Liver (tissue), 9 donors: ENCODE data around the gene DNAH6. TPM values are rescaled to one million over a fixed set of nuclear protein-coding genes. Genes with fewer than 3 reads are reported as not detected.
A peak's percentile ranks its signal among the peaks of the same experiment; 100 is the strongest.

Source experiments
- DNase-seq: peaks from one replicate; pipeline ENCODE4 v3.0.0-alpha.2; 2017; ENCODE audit warnings: low spot score
- H3K27ac ChIP-seq, 2 donors: one replicate each; pipeline ENCODE4 v1.7.0; 2013; ENCODE audit warnings: inconsistent platforms in 2 of 2, low read length in 2 of 2, control low read depth in 1 of 2, low read depth in 1 of 2, mild to moderate bottlenecking in 1 of 2
- H3K27me3 ChIP-seq, 4 donors: one replicate each; pipeline versions ENCODE4 v1.6.1 to v1.7.0; 2013; ENCODE audit warnings: low read length in 3 of 4, inconsistent platforms in 1 of 4, mild to moderate bottlenecking in 1 of 4, moderate library complexity in 1 of 4; ENCODE audit not compliant: control insufficient read depth in 4 of 4, insufficient read depth in 4 of 4
- H3K36me3 ChIP-seq, 4 donors: one replicate each; pipeline versions ENCODE4 v1.6.1 to v1.7.0; 2013; ENCODE audit warnings: low read length in 3 of 4, mild to moderate bottlenecking in 3 of 4, low read depth in 1 of 4, moderate library complexity in 1 of 4; ENCODE audit not compliant: control insufficient read depth in 4 of 4, insufficient read depth in 3 of 4
- H3K4me1 ChIP-seq, 4 donors: one replicate each; pipeline versions ENCODE4 v1.6.1 to v1.7.0; 2013; ENCODE audit warnings: low read length in 3 of 4, mild to moderate bottlenecking in 3 of 4, moderate library complexity in 1 of 4; ENCODE audit not compliant: control insufficient read depth in 4 of 4, insufficient read depth in 4 of 4
- H3K4me3 ChIP-seq, 3 donors: one replicate each; pipeline versions ENCODE4 v1.6.1 to v1.7.0; 2013; ENCODE audit warnings: low read length in 3 of 3, control low read depth in 1 of 3, low read depth in 1 of 3, mild to moderate bottlenecking in 1 of 3
- H3K9ac ChIP-seq, 2 donors: one replicate each; pipeline ENCODE4 v1.7.0; 2013; ENCODE audit warnings: low read length in 2 of 2, mild to moderate bottlenecking in 2 of 2, moderate library complexity in 2 of 2, control low read depth in 1 of 2, low read depth in 1 of 2
- H3K9me3 ChIP-seq, 4 donors: one replicate each; pipeline versions ENCODE4 v1.6.1 to v1.7.0; 2013; ENCODE audit warnings: low read length in 3 of 4; ENCODE audit not compliant: control insufficient read depth in 4 of 4
- EGR1 ChIP-seq, 2 donors: IDR thresholded peaks; 2 replicates each; pipeline ENCODE4 v1.6.1; 2016 to 2018; ENCODE audit warnings: antibody characterized with exemption in 2 of 2, low read depth in 2 of 2
- FOXA1 ChIP-seq: IDR thresholded peaks from 2 replicates; pipeline ENCODE4 v1.6.1; 2016; ENCODE audit warnings: antibody characterized with exemption
- FOXA2 ChIP-seq: IDR thresholded peaks from 2 replicates; pipeline ENCODE4 v1.6.1; 2016; ENCODE audit warnings: antibody characterized with exemption
- GABPA ChIP-seq, 2 donors: IDR thresholded peaks in 1 of 2; conservative IDR thresholded peaks in 1 of 2; 2 replicates each; pipeline ENCODE4 v1.6.1; 2016; ENCODE audit warnings: antibody characterized with exemption in 2 of 2, mild to moderate bottlenecking in 1 of 2, moderate library complexity in 1 of 2
- HNF4A ChIP-seq, 2 donors: conservative IDR thresholded peaks; 2 replicates each; pipeline ENCODE4 v1.6.1; 2016; ENCODE audit warnings: antibody characterized with exemption in 2 of 2, mild to moderate bottlenecking in 2 of 2
- HNF4G ChIP-seq: IDR thresholded peaks from 2 replicates; pipeline ENCODE4 v1.6.1; 2016; ENCODE audit warnings: antibody characterized with exemption
- JUND ChIP-seq, 2 donors: IDR thresholded peaks; 2 replicates each; pipeline ENCODE4 v1.6.1; 2016; ENCODE audit warnings: antibody characterized with exemption in 2 of 2
- NR2F2 ChIP-seq: IDR thresholded peaks from 2 replicates; pipeline ENCODE4 v1.6.1; 2016; ENCODE audit warnings: antibody characterized with exemption
- RAD21 ChIP-seq, 2 donors: IDR thresholded peaks; 2 replicates each; pipeline ENCODE4 v1.6.1; 2016; ENCODE audit warnings: antibody characterized with exemption in 2 of 2, mild to moderate bottlenecking in 2 of 2
- RXRA ChIP-seq, 2 donors: IDR thresholded peaks; 2 replicates each; pipeline ENCODE4 v1.6.1; 2017 to 2018; ENCODE audit warnings: antibody characterized with exemption in 2 of 2, mild to moderate bottlenecking in 1 of 2
- SP1 ChIP-seq: IDR thresholded peaks from 2 replicates; pipeline ENCODE4 v1.6.1; 2018; ENCODE audit warnings: antibody characterized with exemption, mild to moderate bottlenecking
- TAF1 ChIP-seq: conservative IDR thresholded peaks from 2 replicates; pipeline ENCODE4 v1.6.1; 2016; ENCODE audit warnings: antibody characterized with exemption, mild to moderate bottlenecking
- YY1 ChIP-seq: IDR thresholded peaks from 2 replicates; pipeline ENCODE4 v1.6.1; 2016; ENCODE audit warnings: antibody characterized with exemption, mild to moderate bottlenecking
- WGBS: extraction: QIAGEN DNeasy Blood & Tissue Kit; methylation state at CpG from one replicate; pipeline ENCODE4 v1.1.7; 2013; 5-methylcytosine and 5-hydroxymethylcytosine counted together
- polyA plus RNA-seq, 2 donors: library from polyadenylated mRNA; stranded (reverse) in 1 of 2; unstranded in 1 of 2; fragments of 200-250 nt in 1 of 2; fragments of >200 nt in 1 of 2; fragmentation: Nextera tagmentation in 1 of 2; extraction: Ambion mirVana in 1 of 2; gene quantifications; one replicate each; pipeline versions ENCODE4 v1.2.1 to v1.2.3, GENCODE V29; 2013 to 2015
- total RNA-seq, 2 donors: library from RNA; depleted of rRNA; stranded (reverse); fragments of >200 nt; gene quantifications; one replicate each; pipeline ENCODE4 v1.2.3, GENCODE V29; 2014
- TF ChIP-seq, protein P1 (sequence below): fragments of 150-350 bp; IDR thresholded peaks from 2 replicates; pipeline ENCODE4 v1.5.1; 2017; ENCODE audit warnings: improper control_type of control experiment, low read depth, low read length; ENCODE audit not compliant: missing input control
- TF ChIP-seq, protein P2 (sequence below): IDR thresholded peaks from 2 replicates; pipeline ENCODE4 v1.6.1; 2016; ENCODE audit warnings: antibody characterized with exemption
- TF ChIP-seq, protein P3 (sequence below): IDR thresholded peaks from 2 replicates; pipeline ENCODE4 v1.6.1; 2016; ENCODE audit warnings: antibody characterized with exemption, mild to moderate bottlenecking
- TF ChIP-seq, protein P4 (sequence below): IDR thresholded peaks from 2 replicates; pipeline ENCODE4 v1.6.1; 2016; ENCODE audit warnings: antibody characterized with exemption
- TF ChIP-seq, protein P5 (sequence below): IDR thresholded peaks from 2 replicates; pipeline ENCODE4 v1.6.1; 2016; ENCODE audit warnings: antibody characterized with exemption
- donor health status: healthy.
- donor health status: healthy.
- donor health status: healthy.
- donor health status: healthy.
- donor health status: healthy.

DNAH6 gene
- total and polyA plus RNA-seq, 4 donors, result 0.32 to 1.6 (median 0.59) TPM

DNA sequence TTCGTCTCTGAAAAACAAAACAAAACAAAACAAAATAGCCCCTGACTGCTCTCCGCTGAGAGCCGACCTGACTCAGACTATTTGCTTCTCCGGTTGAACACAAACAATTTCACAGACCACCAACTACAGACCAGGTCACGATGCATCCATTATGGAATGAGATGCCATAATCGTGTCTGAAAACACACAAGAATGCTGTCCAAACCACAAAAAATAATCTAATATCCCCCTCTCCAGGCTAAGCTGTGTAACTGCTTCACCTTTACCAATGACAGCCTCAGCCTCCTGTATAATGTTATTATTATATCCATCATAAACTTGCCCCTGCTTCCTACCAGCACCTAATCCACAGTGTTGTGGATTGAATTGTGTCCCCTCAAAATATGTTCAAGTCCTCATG, 114.7 kb downstream of the DNAH6 start:
- WGBS, result 68% methylated on average over 6 of the region's 6 CpGs
- DNase-seq, result no peak
- Histone ChIP-seq H3K27ac (no peak overlapping the region), H3K27me3 (no peaks in the 10 kb centered on the region), H3K36me3 (no peaks in the 10 kb centered on the region), H3K4me1 (peaks cover 2 to 12% (median 10%) of the 10 kb centered on the region in 4 donors), H3K4me3 (no peak overlapping the region), H3K9ac (no peak overlapping the region), H3K9me3 (no peaks in the 10 kb centered on the region)
- TF ChIP-seq, protein P1, sequence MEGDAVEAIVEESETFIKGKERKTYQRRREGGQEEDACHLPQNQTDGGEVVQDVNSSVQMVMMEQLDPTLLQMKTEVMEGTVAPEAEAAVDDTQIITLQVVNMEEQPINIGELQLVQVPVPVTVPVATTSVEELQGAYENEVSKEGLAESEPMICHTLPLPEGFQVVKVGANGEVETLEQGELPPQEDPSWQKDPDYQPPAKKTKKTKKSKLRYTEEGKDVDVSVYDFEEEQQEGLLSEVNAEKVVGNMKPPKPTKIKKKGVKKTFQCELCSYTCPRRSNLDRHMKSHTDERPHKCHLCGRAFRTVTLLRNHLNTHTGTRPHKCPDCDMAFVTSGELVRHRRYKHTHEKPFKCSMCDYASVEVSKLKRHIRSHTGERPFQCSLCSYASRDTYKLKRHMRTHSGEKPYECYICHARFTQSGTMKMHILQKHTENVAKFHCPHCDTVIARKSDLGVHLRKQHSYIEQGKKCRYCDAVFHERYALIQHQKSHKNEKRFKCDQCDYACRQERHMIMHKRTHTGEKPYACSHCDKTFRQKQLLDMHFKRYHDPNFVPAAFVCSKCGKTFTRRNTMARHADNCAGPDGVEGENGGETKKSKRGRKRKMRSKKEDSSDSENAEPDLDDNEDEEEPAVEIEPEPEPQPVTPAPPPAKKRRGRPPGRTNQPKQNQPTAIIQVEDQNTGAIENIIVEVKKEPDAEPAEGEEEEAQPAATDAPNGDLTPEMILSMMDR, result peak; percentile 53
- TF ChIP-seq RAD21 (IDR thresholded peaks at IDR 0.05), result peak; percentile 71 to 78
- no peak for TF ChIP-seq FOXA2

DNA sequence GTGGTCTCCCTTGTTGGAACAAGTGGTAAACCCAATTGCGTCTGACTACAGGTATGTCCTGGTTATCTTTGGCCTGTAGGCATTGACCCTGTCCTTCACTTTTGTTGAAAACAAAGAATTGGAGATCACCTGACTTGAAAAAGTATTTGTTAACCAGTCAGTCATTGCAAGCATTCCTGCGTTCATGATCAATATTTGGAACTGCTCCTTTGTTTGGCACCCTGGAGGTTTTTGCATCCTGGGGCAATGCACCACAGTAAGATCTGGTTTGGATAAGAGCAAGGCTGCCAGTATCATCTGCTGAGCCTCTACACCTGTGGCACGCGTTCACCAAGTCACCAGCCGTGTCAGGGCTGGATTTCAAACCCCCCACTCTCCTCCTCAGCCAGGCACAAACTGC, 115.7 kb downstream of the DNAH6 start:
- Histone ChIP-seq H3K27ac (no peak overlapping the region), H3K4me3 (no peak overlapping the region), H3K27me3 (no peaks in the 10 kb centered on the region), H3K36me3 (no peaks in the 10 kb centered on the region), H3K4me1 (peaks cover 2 to 12% (median 10%) of the 10 kb centered on the region in 4 donors), H3K9ac (no peak overlapping the region), H3K9me3 (no peaks in the 10 kb centered on the region)
- DNase-seq, result no peak
- 28% methylated on average over 5 of the region's 5 CpGs for WGBS
- TF ChIP-seq FOXA2 (peak; percentile 31), NR2F2 (peak; percentile 15), HNF4G (no peak), SP1 (peak; percentile 71), RXRA (IDR thresholded peaks at IDR 0.05) (peak; percentile 96 to 99), EGR1 (IDR thresholded peaks at IDR 0.05; ENCODE audit: low read depth in 2 of 2) (no peak), TAF1 (no peak), YY1 (peak; percentile 61), HNF4A (conservative IDR thresholded peaks at IDR 0.05) (peak; percentile 79 to 80), JUND (IDR thresholded peaks at IDR 0.05) (peak in 1 of 2 donors; percentile 53), GABPA (IDR thresholded peaks at IDR 0.05 in 1 of 2, conservative IDR thresholded peaks at IDR 0.05 in 1 of 2) (no peak), RAD21 (IDR thresholded peaks at IDR 0.05) (peak; percentile 56 to 70), FOXA1 (peak; percentile 12)
- TF ChIP-seq, protein P2, sequence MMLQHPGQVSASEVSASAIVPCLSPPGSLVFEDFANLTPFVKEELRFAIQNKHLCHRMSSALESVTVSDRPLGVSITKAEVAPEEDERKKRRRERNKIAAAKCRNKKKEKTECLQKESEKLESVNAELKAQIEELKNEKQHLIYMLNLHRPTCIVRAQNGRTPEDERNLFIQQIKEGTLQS, result no peak
- TF ChIP-seq, protein P3, sequence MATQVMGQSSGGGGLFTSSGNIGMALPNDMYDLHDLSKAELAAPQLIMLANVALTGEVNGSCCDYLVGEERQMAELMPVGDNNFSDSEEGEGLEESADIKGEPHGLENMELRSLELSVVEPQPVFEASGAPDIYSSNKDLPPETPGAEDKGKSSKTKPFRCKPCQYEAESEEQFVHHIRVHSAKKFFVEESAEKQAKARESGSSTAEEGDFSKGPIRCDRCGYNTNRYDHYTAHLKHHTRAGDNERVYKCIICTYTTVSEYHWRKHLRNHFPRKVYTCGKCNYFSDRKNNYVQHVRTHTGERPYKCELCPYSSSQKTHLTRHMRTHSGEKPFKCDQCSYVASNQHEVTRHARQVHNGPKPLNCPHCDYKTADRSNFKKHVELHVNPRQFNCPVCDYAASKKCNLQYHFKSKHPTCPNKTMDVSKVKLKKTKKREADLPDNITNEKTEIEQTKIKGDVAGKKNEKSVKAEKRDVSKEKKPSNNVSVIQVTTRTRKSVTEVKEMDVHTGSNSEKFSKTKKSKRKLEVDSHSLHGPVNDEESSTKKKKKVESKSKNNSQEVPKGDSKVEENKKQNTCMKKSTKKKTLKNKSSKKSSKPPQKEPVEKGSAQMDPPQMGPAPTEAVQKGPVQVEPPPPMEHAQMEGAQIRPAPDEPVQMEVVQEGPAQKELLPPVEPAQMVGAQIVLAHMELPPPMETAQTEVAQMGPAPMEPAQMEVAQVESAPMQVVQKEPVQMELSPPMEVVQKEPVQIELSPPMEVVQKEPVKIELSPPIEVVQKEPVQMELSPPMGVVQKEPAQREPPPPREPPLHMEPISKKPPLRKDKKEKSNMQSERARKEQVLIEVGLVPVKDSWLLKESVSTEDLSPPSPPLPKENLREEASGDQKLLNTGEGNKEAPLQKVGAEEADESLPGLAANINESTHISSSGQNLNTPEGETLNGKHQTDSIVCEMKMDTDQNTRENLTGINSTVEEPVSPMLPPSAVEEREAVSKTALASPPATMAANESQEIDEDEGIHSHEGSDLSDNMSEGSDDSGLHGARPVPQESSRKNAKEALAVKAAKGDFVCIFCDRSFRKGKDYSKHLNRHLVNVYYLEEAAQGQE, result peak; percentile 38
- TF ChIP-seq, protein P4, sequence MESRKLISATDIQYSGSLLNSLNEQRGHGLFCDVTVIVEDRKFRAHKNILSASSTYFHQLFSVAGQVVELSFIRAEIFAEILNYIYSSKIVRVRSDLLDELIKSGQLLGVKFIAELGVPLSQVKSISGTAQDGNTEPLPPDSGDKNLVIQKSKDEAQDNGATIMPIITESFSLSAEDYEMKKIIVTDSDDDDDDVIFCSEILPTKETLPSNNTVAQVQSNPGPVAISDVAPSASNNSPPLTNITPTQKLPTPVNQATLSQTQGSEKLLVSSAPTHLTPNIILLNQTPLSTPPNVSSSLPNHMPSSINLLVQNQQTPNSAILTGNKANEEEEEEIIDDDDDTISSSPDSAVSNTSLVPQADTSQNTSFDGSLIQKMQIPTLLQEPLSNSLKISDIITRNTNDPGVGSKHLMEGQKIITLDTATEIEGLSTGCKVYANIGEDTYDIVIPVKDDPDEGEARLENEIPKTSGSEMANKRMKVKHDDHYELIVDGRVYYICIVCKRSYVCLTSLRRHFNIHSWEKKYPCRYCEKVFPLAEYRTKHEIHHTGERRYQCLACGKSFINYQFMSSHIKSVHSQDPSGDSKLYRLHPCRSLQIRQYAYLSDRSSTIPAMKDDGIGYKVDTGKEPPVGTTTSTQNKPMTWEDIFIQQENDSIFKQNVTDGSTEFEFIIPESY, result peak; percentile 57
- TF ChIP-seq, protein P5, sequence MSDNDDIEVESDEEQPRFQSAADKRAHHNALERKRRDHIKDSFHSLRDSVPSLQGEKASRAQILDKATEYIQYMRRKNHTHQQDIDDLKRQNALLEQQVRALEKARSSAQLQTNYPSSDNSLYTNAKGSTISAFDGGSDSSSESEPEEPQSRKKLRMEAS, result peak; percentile 70
- TF ChIP-seq, protein P1, result no peak
